Neural progenitor cell (in vitro differentiated cells): ENCODE data around the gene SDK1. TPM values are rescaled to one million over a fixed set of nuclear protein-coding genes. Genes with fewer than 3 reads are reported as not detected.

Source experiments
- DNase-seq: peaks from one replicate; pipeline ENCODE4 v3.0.0-alpha.2; 2016; ENCODE audit warnings: low spot score
- H2AFZ ChIP-seq: fragments of 200-600 bp; sonication (generic); replicated peaks from 2 replicates; pipeline ENCODE4 v1.6.1; 2016; ENCODE audit warnings: antibody characterized with exemption
- H3F3A ChIP-seq: fragments of 200-600 bp; sonication (generic); 2 replicates; pipeline ENCODE4 v1.6.1; 2016; ENCODE audit warnings: antibody characterized with exemption, low read depth
- H3K27ac ChIP-seq: fragments of 200-600 bp; sonication (generic); 2 replicates; pipeline ENCODE4 v1.5.1; 2016; ENCODE audit warnings: mild to moderate bottlenecking
- H3K27me3 ChIP-seq: fragments of 200-600 bp; sonication (generic); 2 replicates; pipeline ENCODE4 v1.6.1; 2016; ENCODE audit warnings: mild to moderate bottlenecking, moderate library complexity
- H3K36me3 ChIP-seq: fragments of 200-600 bp; sonication (generic); 2 replicates; pipeline ENCODE4 v1.5.1; 2016
- H3K4me1 ChIP-seq: fragments of 200-600 bp; sonication (generic); 2 replicates; pipeline ENCODE4 v1.6.1; 2016; ENCODE audit warnings: mixed run types
- H3K4me2 ChIP-seq: fragments of 200-600 bp; sonication (generic); 2 replicates; pipeline ENCODE4 v1.6.1; 2016
- H3K4me3 ChIP-seq: fragments of 200-600 bp; sonication (generic); 2 replicates; pipeline ENCODE4 v1.5.1; 2016
- H3K79me2 ChIP-seq: fragments of 200-600 bp; sonication (generic); 2 replicates; pipeline ENCODE4 v1.6.1; 2016; ENCODE audit warnings: low read depth
- H3K9ac ChIP-seq: fragments of 200-600 bp; sonication (generic); 2 replicates; pipeline ENCODE4 v1.6.1; 2016
- H3K9me3 ChIP-seq: fragments of 200-600 bp; sonication (generic); 2 replicates; pipeline ENCODE4 v1.5.1; 2016; ENCODE audit warnings: low read depth
- H4K20me1 ChIP-seq: fragments of 200-600 bp; sonication (generic); 2 replicates; pipeline ENCODE4 v1.6.1; 2016; ENCODE audit warnings: low read depth
- H3K27ac Mint-ChIP-seq: 3 replicates; pipeline ENCODE4 v1.8.0; 2021; ENCODE audit warnings: mixed read lengths
- H3K27me3 Mint-ChIP-seq: 2 replicates; pipeline ENCODE4 v1.8.0; 2022; ENCODE audit warnings: low read depth, mild to moderate bottlenecking, inconsistent platforms, moderate library complexity, mixed read lengths; ENCODE audit not compliant: insufficient read depth
- H3K36me3 Mint-ChIP-seq: 3 replicates; pipeline ENCODE4 v1.8.0; 2021; ENCODE audit warnings: mixed read lengths
- H3K4me1 Mint-ChIP-seq: 3 replicates; pipeline ENCODE4 v1.8.0; 2021; ENCODE audit warnings: mixed read lengths
- H3K4me3 Mint-ChIP-seq: 3 replicates; pipeline ENCODE4 v1.8.0; 2021; ENCODE audit warnings: mild to moderate bottlenecking, moderate library complexity, mixed read lengths
- H3K9me3 Mint-ChIP-seq: 3 replicates; pipeline ENCODE4 v1.8.0; 2020; ENCODE audit warnings: mixed read lengths
- CTCF ChIP-seq: fragments of 200-600 bp; sonication (generic); IDR thresholded peaks from 2 replicates; pipeline ENCODE4 v1.5.1; 2017; ENCODE audit warnings: antibody characterized with exemption, mild to moderate bottlenecking
- EZH2 ChIP-seq: fragments of 200-600 bp; sonication (generic); IDR thresholded peaks from 2 replicates; pipeline ENCODE4 v1.6.1; 2017; ENCODE audit warnings: antibody characterized with exemption, mild to moderate bottlenecking, moderate library complexity
- EZH2phosphoT487 ChIP-seq: fragments of 200-600 bp; sonication (generic); IDR thresholded peaks from 2 replicates; pipeline ENCODE4 v1.6.1; 2017; ENCODE audit warnings: antibody characterized with exemption
- total RNA-seq: library from RNA; depleted of rRNA; stranded (reverse); fragments of >200 nt; gene quantifications from 2 replicates; pipeline ENCODE4 v1.2.3, GENCODE V29; 2015; ENCODE audit warnings: low replicate concordance

SDK1 gene
- total RNA-seq, 1 donor from 2014 or later, result 4.9 TPM

- Histone ChIP-seq H3K36me3 (no peaks in the 10 kb centered on the region), H4K20me1 (no peaks in the 10 kb centered on the region), H3K79me2 (no peaks in the 10 kb centered on the region), H2AFZ (no peak overlapping the region), H3F3A (no peaks in the 10 kb centered on the region), H3K4me3 (no peak overlapping the region), H3K27me3 (no peaks in the 10 kb centered on the region), H3K9ac (no peak overlapping the region), H3K27ac (no peak overlapping the region), H3K4me2 (no peak overlapping the region), H3K4me1 (no peaks in the 10 kb centered on the region), H3K9me3 (peaks cover 2% of the 10 kb centered on the region)
- no peak for DNase-seq
- no peaks in the 10 kb centered on the region for H3K27me3 Mint-ChIP-seq
- H3K4me1 Mint-ChIP-seq, result no peaks in the 10 kb centered on the region
- H3K9me3 Mint-ChIP-seq, result peaks cover 30% of the 10 kb centered on the region
- no peak overlapping the region for H3K27ac Mint-ChIP-seq
- peaks cover 8% of the 10 kb centered on the region for H3K36me3 Mint-ChIP-seq
- TF ChIP-seq CTCF (no peak), EZH2 (no peak), EZH2phosphoT487 (no peak)
- no peak overlapping the region for H3K4me3 Mint-ChIP-seq
These were observed 566.8 kb downstream of the SDK1 start for GRCh38 chr7:3867863-3868262.

GRCh38 chr7:3879355-3880075 lies 578.5 kb downstream of the SDK1 start:
- Histone ChIP-seq H3K27me3 (no peaks in the 10 kb centered on the region), H3K9ac (no peak overlapping the region), H4K20me1 (no peaks in the 10 kb centered on the region), H3K36me3 (no peaks in the 10 kb centered on the region), H3K4me3 (no peak overlapping the region), H3K9me3 (no peaks in the 10 kb centered on the region), H3K4me1 (no peaks in the 10 kb centered on the region), H3K79me2 (no peaks in the 10 kb centered on the region), H3F3A (no peaks in the 10 kb centered on the region), H3K4me2 (no peak overlapping the region), H2AFZ (no peak overlapping the region), H3K27ac (no peak overlapping the region)
- Mint-ChIP-seq H3K4me3 (no peak overlapping the region), H3K4me1 (peaks cover 11% of the 10 kb centered on the region), H3K9me3 (peaks cover 13% of the 10 kb centered on the region), H3K27me3 (peaks cover 2% of the 10 kb centered on the region), H3K27ac (no peak overlapping the region), H3K36me3 (peaks cover 7% of the 10 kb centered on the region)
- DNase-seq, result no peak
- TF ChIP-seq CTCF (no peak), EZH2phosphoT487 (no peak), EZH2 (no peak)

GRCh38 chr7:3880228-3880987 lies 579.4 kb downstream of the SDK1 start:
- Mint-ChIP-seq H3K4me3 (no peak overlapping the region), H3K27ac (peak overlapping the region; percentile 12)

More at GRCh38 chr7:3880228-3880987, 579.4 kb downstream of the SDK1 start:
- no peak for DNase-seq
- Histone ChIP-seq H2AFZ (no peak overlapping the region), H3K4me3 (no peak overlapping the region), H3K27me3 (no peaks in the 10 kb centered on the region), H4K20me1 (no peaks in the 10 kb centered on the region), H3K9ac (no peak overlapping the region), H3K4me2 (no peak overlapping the region), H3K79me2 (no peaks in the 10 kb centered on the region), H3K4me1 (no peaks in the 10 kb centered on the region), H3K27ac (no peak overlapping the region), H3K36me3 (no peaks in the 10 kb centered on the region), H3F3A (no peaks in the 10 kb centered on the region), H3K9me3 (no peaks in the 10 kb centered on the region)
- H3K36me3 Mint-ChIP-seq, result peaks cover 1% of the 10 kb centered on the region
- TF ChIP-seq EZH2phosphoT487, result no peak
- TF ChIP-seq CTCF, result no peak
- no peak for TF ChIP-seq EZH2
- H3K4me1 Mint-ChIP-seq, result peaks cover 11% of the 10 kb centered on the region
- H3K27me3 Mint-ChIP-seq, result peaks cover 2% of the 10 kb centered on the region
- H3K9me3 Mint-ChIP-seq, result peaks cover 6% of the 10 kb centered on the region
